ENCODE measurements around the gene CRYAA.

- no peak for TF ChIP-seq EZH2 (IDR thresholded peaks at IDR 0.05)
- TF ChIP-seq, protein P1, sequence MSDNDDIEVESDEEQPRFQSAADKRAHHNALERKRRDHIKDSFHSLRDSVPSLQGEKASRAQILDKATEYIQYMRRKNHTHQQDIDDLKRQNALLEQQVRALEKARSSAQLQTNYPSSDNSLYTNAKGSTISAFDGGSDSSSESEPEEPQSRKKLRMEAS (IDR thresholded peaks at IDR 0.05) = no peak
- TF ChIP-seq, protein P2, sequence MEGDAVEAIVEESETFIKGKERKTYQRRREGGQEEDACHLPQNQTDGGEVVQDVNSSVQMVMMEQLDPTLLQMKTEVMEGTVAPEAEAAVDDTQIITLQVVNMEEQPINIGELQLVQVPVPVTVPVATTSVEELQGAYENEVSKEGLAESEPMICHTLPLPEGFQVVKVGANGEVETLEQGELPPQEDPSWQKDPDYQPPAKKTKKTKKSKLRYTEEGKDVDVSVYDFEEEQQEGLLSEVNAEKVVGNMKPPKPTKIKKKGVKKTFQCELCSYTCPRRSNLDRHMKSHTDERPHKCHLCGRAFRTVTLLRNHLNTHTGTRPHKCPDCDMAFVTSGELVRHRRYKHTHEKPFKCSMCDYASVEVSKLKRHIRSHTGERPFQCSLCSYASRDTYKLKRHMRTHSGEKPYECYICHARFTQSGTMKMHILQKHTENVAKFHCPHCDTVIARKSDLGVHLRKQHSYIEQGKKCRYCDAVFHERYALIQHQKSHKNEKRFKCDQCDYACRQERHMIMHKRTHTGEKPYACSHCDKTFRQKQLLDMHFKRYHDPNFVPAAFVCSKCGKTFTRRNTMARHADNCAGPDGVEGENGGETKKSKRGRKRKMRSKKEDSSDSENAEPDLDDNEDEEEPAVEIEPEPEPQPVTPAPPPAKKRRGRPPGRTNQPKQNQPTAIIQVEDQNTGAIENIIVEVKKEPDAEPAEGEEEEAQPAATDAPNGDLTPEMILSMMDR (IDR thresholded peaks at IDR 0.05 in 2 of 3, conservative IDR thresholded peaks at IDR 0.05 in 1 of 3; ENCODE audit: borderline replicate concordance in 1 of 3, insufficient read depth in 1 of 3, low read depth in 2 of 3, low read length in 2 of 3) = no peak
- no peak for TF ChIP-seq ELF1 (IDR thresholded peaks at IDR 0.05; ENCODE audit: borderline replicate concordance, low read depth)
- no peak for TF ChIP-seq SIN3A (IDR thresholded peaks at IDR 0.05; ENCODE audit: low read depth)
- TF ChIP-seq SP1 (IDR thresholded peaks at IDR 0.05; ENCODE audit: low read depth) = no peak
- TF ChIP-seq EGR1 (IDR thresholded peaks at IDR 0.05; ENCODE audit: low read depth) = no peak
- no peak for TF ChIP-seq EZH2phosphoT487 (IDR thresholded peaks at IDR 0.05; ENCODE audit: borderline replicate concordance)
Measured at GRCh38 chr21:43187715-43188114, 18.9 kb downstream of the CRYAA start.
